HL-60 (cell line): ENCODE data around the gene BLOC1S4.

ENCODE experiments used
- DNase-seq, 2 experiments: peaks; one replicate each; pipeline ENCODE4 v3.0.0-alpha.2; 2010 to 2020; ENCODE audit warnings: low read depth in 1 of 2, low spot score in 1 of 2
- H3K27ac ChIP-seq: fragments of 250-450 bp; sonication (Bioruptor Pico); replicated peaks from 2 replicates; pipeline ENCODE4 v1.5.1; 2020; ENCODE audit warnings: mild to moderate bottlenecking, moderate library complexity
- H3K27me3 ChIP-seq: fragments of 250-450 bp; sonication (Bioruptor Pico); 2 replicates; pipeline ENCODE4 v1.5.1; 2021; ENCODE audit warnings: mild to moderate bottlenecking, moderate library complexity; ENCODE audit not compliant: insufficient read depth, poor library complexity, severe bottlenecking
- H3K4me3 ChIP-seq: replicated peaks from 2 replicates; pipeline ENCODE4 v1.5.1; 2011; ENCODE audit warnings: mild to moderate bottlenecking, control low read depth, low read length; ENCODE audit not compliant: insufficient read depth
- CTCF ChIP-seq: IDR thresholded peaks from one replicate; pipeline ENCODE4 v1.5.1; 2011; ENCODE audit warnings: low read length, control low read depth, inconsistent platforms; ENCODE audit not compliant: insufficient read depth
- GABPA ChIP-seq: IDR thresholded peaks from 2 replicates; pipeline ENCODE4 v1.6.1; 2012; ENCODE audit warnings: low read depth
- POLR2AphosphoS5 ChIP-seq: IDR thresholded peaks from 2 replicates; pipeline ENCODE4 v1.6.1; 2012; ENCODE audit warnings: low read depth
- REST ChIP-seq: IDR thresholded peaks from 2 replicates; pipeline ENCODE4 v1.6.1; 2012; ENCODE audit warnings: low read depth; ENCODE audit not compliant: insufficient replicate concordance
- SPI1 ChIP-seq: IDR thresholded peaks from 2 replicates; pipeline ENCODE4 v1.6.1; 2012; ENCODE audit warnings: low read depth, mild to moderate bottlenecking, borderline replicate concordance

The BLOC1S4 gene

GRCh38 chr4:6731780-6732179, 15.8 kb downstream of the BLOC1S4 start:
- no peak for DNase-seq
- no peak overlapping the region for H3K27ac ChIP-seq
- no peak for TF ChIP-seq POLR2AphosphoS5
- no peak overlapping the region for H3K4me3 ChIP-seq
- H3K27me3 ChIP-seq: no peaks in the 10 kb centered on the region

GRCh38 chr4:6732441-6733357, 16.7 kb downstream of the BLOC1S4 start:
- no peak for DNase-seq
- Histone ChIP-seq H3K4me3 (no peak overlapping the region), H3K27me3 (no peaks in the 10 kb centered on the region), H3K27ac (no peak overlapping the region)
- no peak for TF ChIP-seq CTCF
- no peak for TF ChIP-seq SPI1
- no peak for TF ChIP-seq REST
- TF ChIP-seq POLR2AphosphoS5: no peak
- TF ChIP-seq GABPA: no peak

- Histone ChIP-seq H3K27ac (no peak overlapping the region), H3K27me3 (no peaks in the 10 kb centered on the region), H3K4me3 (no peak overlapping the region)
- no peak for DNase-seq
- TF ChIP-seq SPI1: no peak
- no peak for TF ChIP-seq GABPA
- TF ChIP-seq POLR2AphosphoS5: no peak
- TF ChIP-seq CTCF: no peak
- no peak for TF ChIP-seq REST
These were observed 17.6 kb downstream of the BLOC1S4 start for GRCh38 chr4:6733358-6734164.

- no peak for DNase-seq
- no peaks in the 10 kb centered on the region for H3K27me3 ChIP-seq
- TF ChIP-seq SPI1: no peak
- no peak overlapping the region for H3K27ac ChIP-seq
- no peak overlapping the region for H3K4me3 ChIP-seq
These were observed 18.3 kb downstream of the BLOC1S4 start for GRCh38 chr4:6734165-6734786.
